ENCODE measurements around the gene PLA2G1B.

GRCh38 chr12:120346031-120346430 is 18.5 kb upstream of the PLA2G1B start:
- TF ChIP-seq, protein P1, sequence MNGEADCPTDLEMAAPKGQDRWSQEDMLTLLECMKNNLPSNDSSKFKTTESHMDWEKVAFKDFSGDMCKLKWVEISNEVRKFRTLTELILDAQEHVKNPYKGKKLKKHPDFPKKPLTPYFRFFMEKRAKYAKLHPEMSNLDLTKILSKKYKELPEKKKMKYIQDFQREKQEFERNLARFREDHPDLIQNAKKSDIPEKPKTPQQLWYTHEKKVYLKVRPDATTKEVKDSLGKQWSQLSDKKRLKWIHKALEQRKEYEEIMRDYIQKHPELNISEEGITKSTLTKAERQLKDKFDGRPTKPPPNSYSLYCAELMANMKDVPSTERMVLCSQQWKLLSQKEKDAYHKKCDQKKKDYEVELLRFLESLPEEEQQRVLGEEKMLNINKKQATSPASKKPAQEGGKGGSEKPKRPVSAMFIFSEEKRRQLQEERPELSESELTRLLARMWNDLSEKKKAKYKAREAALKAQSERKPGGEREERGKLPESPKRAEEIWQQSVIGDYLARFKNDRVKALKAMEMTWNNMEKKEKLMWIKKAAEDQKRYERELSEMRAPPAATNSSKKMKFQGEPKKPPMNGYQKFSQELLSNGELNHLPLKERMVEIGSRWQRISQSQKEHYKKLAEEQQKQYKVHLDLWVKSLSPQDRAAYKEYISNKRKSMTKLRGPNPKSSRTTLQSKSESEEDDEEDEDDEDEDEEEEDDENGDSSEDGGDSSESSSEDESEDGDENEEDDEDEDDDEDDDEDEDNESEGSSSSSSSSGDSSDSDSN (CRISPR knock-in tag; IDR thresholded peaks at IDR 0.05): no peak
- TF ChIP-seq ZMYM3 (CRISPR knock-in tag; IDR thresholded peaks at IDR 0.05) (no peak), CTCF (CRISPR knock-in tag; IDR thresholded peaks at IDR 0.05) (no peak), ETV6 (CRISPR knock-in tag; conservative IDR thresholded peaks at IDR 0.05) (no peak), JUNB (CRISPR knock-in tag; IDR thresholded peaks at IDR 0.05; ENCODE audit: borderline replicate concordance) (no peak), CENPBD1 (CRISPR knock-in tag; IDR thresholded peaks at IDR 0.05; ENCODE audit: borderline replicate concordance, low read depth) (no peak), HIVEP1 (CRISPR knock-in tag; IDR thresholded peaks at IDR 0.05) (no peak), ATAD3A (CRISPR knock-in tag; IDR thresholded peaks at IDR 0.05) (no peak), RBM22 (optimal IDR thresholded peaks at IDR 0.05; ENCODE audit: low read length) (no peak), ZNF770 (CRISPR knock-in tag; IDR thresholded peaks at IDR 0.05) (no peak), SIN3A (IDR thresholded peaks at IDR 0.05; ENCODE audit: borderline replicate concordance, low read depth, low read length) (no peak)
- TF ChIP-seq, protein P2, sequence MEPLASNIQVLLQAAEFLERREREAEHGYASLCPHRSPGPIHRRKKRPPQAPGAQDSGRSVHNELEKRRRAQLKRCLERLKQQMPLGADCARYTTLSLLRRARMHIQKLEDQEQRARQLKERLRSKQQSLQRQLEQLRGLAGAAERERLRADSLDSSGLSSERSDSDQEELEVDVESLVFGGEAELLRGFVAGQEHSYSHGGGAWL (CRISPR knock-in tag; IDR thresholded peaks at IDR 0.05): no peak
- TF ChIP-seq, protein P3, sequence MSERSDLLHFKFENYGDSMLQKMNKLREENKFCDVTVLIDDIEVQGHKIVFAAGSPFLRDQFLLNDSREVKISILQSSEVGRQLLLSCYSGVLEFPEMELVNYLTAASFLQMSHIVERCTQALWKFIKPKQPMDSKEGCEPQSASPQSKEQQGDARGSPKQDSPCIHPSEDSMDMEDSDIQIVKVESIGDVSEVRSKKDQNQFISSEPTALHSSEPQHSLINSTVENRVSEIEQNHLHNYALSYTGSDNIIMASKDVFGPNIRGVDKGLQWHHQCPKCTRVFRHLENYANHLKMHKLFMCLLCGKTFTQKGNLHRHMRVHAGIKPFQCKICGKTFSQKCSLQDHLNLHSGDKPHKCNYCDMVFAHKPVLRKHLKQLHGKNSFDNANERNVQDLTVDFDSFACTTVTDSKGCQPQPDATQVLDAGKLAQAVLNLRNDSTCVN (CRISPR knock-in tag; IDR thresholded peaks at IDR 0.05; ENCODE audit: borderline replicate concordance): no peak
